PC-9 (cell line): ENCODE results near the gene PRKRA. TPM values are rescaled to one million over a fixed set of nuclear protein-coding genes. Genes with fewer than 3 reads are reported as not detected.

Experiments
- BruUV-seq: library from RNA; stranded (reverse); fragments of 400-500 nt; replicated peaks from 2 replicates; lab custom pipeline; 2021; lab: Mats Ljungman, UMichigan
- CTCF ChIA-PET: fragments of 300-600 bp; sonication (Branson Sonifier 250); formaldehyde crosslinking; loops from one replicate; lab custom pipeline; 2022; ENCODE audit warnings: antibody characterized with exemption; lab: Charles Lee
- POLR2A ChIA-PET: fragments of 300-600 bp; sonication (Branson Sonifier 250); formaldehyde crosslinking; loops from one replicate; lab custom pipeline; 2022; ENCODE audit warnings: antibody characterized with exemption; ENCODE audit not compliant: unreplicated experiment; lab: Charles Lee
- DNase-seq, 2 experiments: peaks; one replicate each; pipeline versions ENCODE4 v3.0.0 to v3.0.0-alpha.2; 2015 to 2022; ENCODE audit warnings: mixed read lengths in 1 of 2
- H2AFZ ChIP-seq: fragments of 200-600 bp; sonication (generic); 2 replicates; pipeline ENCODE4 v1.8.1; 2017; ENCODE audit warnings: antibody characterized with exemption
- H3F3A ChIP-seq: fragments of 200-600 bp; sonication (generic); 2 replicates; pipeline ENCODE4 v1.8.1; 2017; ENCODE audit warnings: antibody characterized with exemption, mild to moderate bottlenecking, low read depth; ENCODE audit not compliant: insufficient read depth
- H3K27ac ChIP-seq: fragments of 200-600 bp; sonication (generic); 2 replicates; pipeline ENCODE4 v1.6.1; 2016; ENCODE audit warnings: mixed run types
- H3K27me3 ChIP-seq: fragments of 200-600 bp; sonication (generic); 2 replicates; pipeline ENCODE4 v1.6.1; 2016; ENCODE audit warnings: low read depth, mixed run types; ENCODE audit not compliant: insufficient read depth
- H3K36me3 ChIP-seq: fragments of 200-600 bp; sonication (generic); 2 replicates; pipeline ENCODE4 v1.6.1; 2016; ENCODE audit warnings: low read depth, mixed run types
- H3K4me1 ChIP-seq: fragments of 200-600 bp; sonication (generic); replicated peaks from 2 replicates; pipeline ENCODE4 v1.6.1; 2016; ENCODE audit warnings: mixed run types; ENCODE audit not compliant: insufficient read depth
- H3K4me2 ChIP-seq: fragments of 200-600 bp; sonication (generic); 2 replicates; pipeline ENCODE4 v1.6.1; 2017; ENCODE audit warnings: mixed run types
- H3K4me3 ChIP-seq: fragments of 200-600 bp; sonication (generic); 2 replicates; pipeline ENCODE4 v1.6.1; 2016; ENCODE audit warnings: mixed run types
- H3K79me2 ChIP-seq: fragments of 200-600 bp; sonication (generic); 2 replicates; pipeline ENCODE4 v1.6.1; 2017; ENCODE audit warnings: low read depth, mixed run types
- H3K9me2 ChIP-seq: fragments of 200-600 bp; sonication (generic); 2 replicates; pipeline ENCODE4 v1.8.1; 2017; ENCODE audit warnings: mild to moderate bottlenecking; ENCODE audit not compliant: insufficient read depth
- H3K9me3 ChIP-seq: fragments of 200-600 bp; sonication (generic); 2 replicates; pipeline ENCODE4 v1.8.1; 2016; ENCODE audit warnings: low read depth; ENCODE audit not compliant: insufficient read depth
- H4K20me1 ChIP-seq: fragments of 200-600 bp; sonication (generic); 2 replicates; pipeline ENCODE4 v1.8.1; 2017; ENCODE audit not compliant: insufficient read depth
- CTCF ChIP-seq: fragments of 200-600 bp; sonication (generic); conservative IDR thresholded peaks from 2 replicates; pipeline ENCODE4 v1.6.1; 2017; ENCODE audit warnings: mixed run types, antibody characterized with exemption, mild to moderate bottlenecking, moderate library complexity
- EZH2 ChIP-seq: fragments of 200-600 bp; sonication (generic); IDR thresholded peaks from 2 replicates; pipeline ENCODE4 v1.8.0; 2017; ENCODE audit warnings: antibody characterized with exemption, low read depth
- intact Hi-C: fragments of 100-400 bp; cut with micrococcal nuclease; formaldehyde crosslinking; loops from one replicate; pipeline ENCODE4 v1.10.0; 2022; ENCODE audit not compliant: unreplicated experiment
- total RNA-seq: library from RNA; stranded (reverse); gene quantifications from 2 replicates; pipeline ENCODE4 v1.2.3, GENCODE V29; 2021

PRKRA gene
- total RNA-seq, 1 experiment from 2014 or later, result 93.3 TPM

GRCh38 chr2:178496049-178496448 is 45.1 kb upstream of the PRKRA start:
- Histone ChIP-seq H3K4me3 (no peak overlapping the region), H3K79me2 (no peaks in the 10 kb centered on the region), H3K36me3 (peaks cover 69% of the 10 kb centered on the region), H3K27me3 (no peaks in the 10 kb centered on the region), H4K20me1 (peaks cover 16% of the 10 kb centered on the region), H3F3A (peaks cover under 1% of the 10 kb centered on the region; the same call in 1 of the 2 replicates), H3K4me1 (no peaks in the 10 kb centered on the region), H2AFZ (no peak overlapping the region), H3K9me3 (no peaks in the 10 kb centered on the region), H3K9me2 (no peaks in the 10 kb centered on the region), H3K27ac (no peak overlapping the region), H3K4me2 (no peak overlapping the region)
- DNase-seq, result no peak
- intact Hi-C loops, result no loop called here
- POLR2A ChIA-PET, result no interaction called here
- no TSS peak for BruUV-seq
- TF ChIP-seq EZH2, result no peak
- TF ChIP-seq CTCF, result no peak
- CTCF ChIA-PET, result no interaction called here

- H3K27ac ChIP-seq, result no peak overlapping the region
- H4K20me1 ChIP-seq, result peaks cover 37% of the 10 kb centered on the region
- no peak overlapping the region for H2AFZ ChIP-seq
- ChIA-PET CTCF (no interaction called here), POLR2A (no interaction called here)
- H3K4me2 ChIP-seq, result no peak overlapping the region
- peaks cover 76% of the 10 kb centered on the region for H3K36me3 ChIP-seq
- no peak overlapping the region for H3K4me3 ChIP-seq
- H3K9me2 ChIP-seq, result no peaks in the 10 kb centered on the region
- no peaks in the 10 kb centered on the region for H3K27me3 ChIP-seq
- H3K79me2 ChIP-seq, result peaks cover 33% of the 10 kb centered on the region
- BruUV-seq, result no TSS peak
- no peaks in the 10 kb centered on the region for H3K9me3 ChIP-seq
- no peak for TF ChIP-seq EZH2
- TF ChIP-seq CTCF, result no peak
- intact Hi-C loops, result no loop called here
- no peak for DNase-seq
- H3K4me1 ChIP-seq, result no peaks in the 10 kb centered on the region
- H3F3A ChIP-seq, result no peaks in the 10 kb centered on the region; the same call in 1 of the 2 replicates
These were observed 40.6 kb upstream of the PRKRA start for GRCh38 chr2:178491612-178492011.

DNA sequence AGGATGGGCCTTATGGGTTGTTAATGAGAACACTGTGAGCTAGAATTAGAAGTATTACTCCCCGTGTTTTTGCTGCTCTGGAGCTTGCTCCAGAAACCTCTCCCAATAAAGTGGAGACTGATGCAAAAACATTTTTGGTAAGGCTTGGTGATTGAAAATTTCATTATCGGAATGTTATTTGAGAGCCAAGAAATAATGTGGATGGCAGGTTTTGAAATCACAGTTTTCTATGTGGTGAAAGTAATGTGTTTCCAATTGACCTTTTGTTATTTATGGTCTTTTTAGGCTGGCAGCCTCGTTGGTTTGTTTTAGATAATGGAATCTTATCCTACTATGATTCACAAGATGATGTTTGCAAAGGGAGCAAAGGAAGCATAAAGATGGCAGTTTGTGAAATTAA is 34.4 kb upstream of the PRKRA start:
- H2AFZ ChIP-seq, result no peak overlapping the region
- ChIA-PET POLR2A (interaction anchor here (0.6 kb wide), 1 partner anchor 34 kb away, joined by 3 read pairs; the partner anchor contains the start of genes PJVK and PRKRA), CTCF (interaction anchor here (0.5 kb wide), 1 partner anchor 34 kb away, joined by 6 read pairs; no protein-coding TSS in a partner anchor)
- H3K4me2 ChIP-seq, result no peak overlapping the region
- H3K9me3 ChIP-seq, result no peaks in the 10 kb centered on the region
- no peaks in the 10 kb centered on the region for H3K27me3 ChIP-seq
- intact Hi-C loops, result loop anchor here (2.0 kb wide), 1 partner anchor 17 kb away; no protein-coding TSS in a partner anchor
- no TSS peak for BruUV-seq
- H3K9me2 ChIP-seq, result no peaks in the 10 kb centered on the region
- H3K36me3 ChIP-seq, result peaks cover 38% of the 10 kb centered on the region
- no peak for TF ChIP-seq CTCF
- no peak for TF ChIP-seq EZH2
- H4K20me1 ChIP-seq, result peaks cover 75% of the 10 kb centered on the region
- peaks cover 36% of the 10 kb centered on the region for H3K4me1 ChIP-seq
- no peak for DNase-seq
- no peak overlapping the region for H3K27ac ChIP-seq
- H3F3A ChIP-seq, result no peaks in the 10 kb centered on the region
- H3K4me3 ChIP-seq, result no peak overlapping the region
- peaks cover 94% of the 10 kb centered on the region for H3K79me2 ChIP-seq
